ENCODE data around the gene LZTFL1. TPM values are rescaled to one million over a fixed set of nuclear protein-coding genes. Genes with fewer than 3 reads are reported as not detected.

LZTFL1 gene
- total RNA-seq, 1 donor: 8.5 TPM

GRCh38 chr3:45776301-45776595, 65.7 kb downstream of the LZTFL1 start:
- Histone ChIP-seq H3K4me3 (ENCODE audit: low read length) (no peak overlapping the region), H3K9me3 (ENCODE audit: low read depth, low read length) (no peaks in the 10 kb centered on the region), H3K4me1 (ENCODE audit: insufficient read depth, low read length) (no peaks in the 10 kb centered on the region), H3K27me3 (ENCODE audit: insufficient read depth, low read length) (no peaks in the 10 kb centered on the region)

DNA sequence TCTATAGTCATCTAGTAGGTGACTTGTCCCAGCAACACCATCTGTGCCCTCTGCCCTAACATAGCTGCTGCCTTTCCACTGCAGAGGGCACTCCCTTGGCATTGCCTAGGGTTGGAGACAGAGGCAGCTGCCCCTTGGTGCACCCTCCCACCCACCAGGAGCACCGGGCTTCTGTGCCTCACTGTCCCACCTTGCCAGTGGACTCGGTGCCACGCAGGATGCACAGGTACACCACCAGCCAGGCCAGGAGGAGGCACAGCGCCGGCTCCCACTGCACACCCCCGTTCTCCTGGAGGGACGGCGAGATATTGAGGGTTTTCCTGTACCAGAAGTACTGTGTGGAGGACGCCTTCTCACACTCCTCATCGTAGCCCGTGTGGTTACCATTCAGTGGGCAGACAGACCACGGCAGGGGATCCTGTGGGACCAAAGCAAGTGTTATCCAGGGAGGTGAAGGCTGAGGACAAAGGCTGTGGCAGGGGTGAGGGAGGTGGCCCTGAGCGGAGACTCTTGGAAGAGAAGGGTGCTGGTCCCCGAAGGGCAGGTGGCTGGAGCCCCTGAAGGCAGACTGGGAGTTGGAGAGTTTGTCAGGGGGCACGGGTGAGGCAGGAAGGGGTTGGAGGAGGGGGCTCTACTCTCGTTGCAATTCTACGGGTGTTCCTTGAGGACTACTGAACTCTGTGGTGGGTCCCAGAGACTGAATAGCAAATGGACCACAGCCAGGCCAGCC, 66.2 kb downstream of the LZTFL1 start:
- no peak overlapping the region for H3K4me3 ChIP-seq (ENCODE audit: low read length)
- no peaks in the 10 kb centered on the region for H3K9me3 ChIP-seq (ENCODE audit: low read depth, low read length)
- H3K4me1 ChIP-seq (ENCODE audit: insufficient read depth, low read length): no peaks in the 10 kb centered on the region

DNA sequence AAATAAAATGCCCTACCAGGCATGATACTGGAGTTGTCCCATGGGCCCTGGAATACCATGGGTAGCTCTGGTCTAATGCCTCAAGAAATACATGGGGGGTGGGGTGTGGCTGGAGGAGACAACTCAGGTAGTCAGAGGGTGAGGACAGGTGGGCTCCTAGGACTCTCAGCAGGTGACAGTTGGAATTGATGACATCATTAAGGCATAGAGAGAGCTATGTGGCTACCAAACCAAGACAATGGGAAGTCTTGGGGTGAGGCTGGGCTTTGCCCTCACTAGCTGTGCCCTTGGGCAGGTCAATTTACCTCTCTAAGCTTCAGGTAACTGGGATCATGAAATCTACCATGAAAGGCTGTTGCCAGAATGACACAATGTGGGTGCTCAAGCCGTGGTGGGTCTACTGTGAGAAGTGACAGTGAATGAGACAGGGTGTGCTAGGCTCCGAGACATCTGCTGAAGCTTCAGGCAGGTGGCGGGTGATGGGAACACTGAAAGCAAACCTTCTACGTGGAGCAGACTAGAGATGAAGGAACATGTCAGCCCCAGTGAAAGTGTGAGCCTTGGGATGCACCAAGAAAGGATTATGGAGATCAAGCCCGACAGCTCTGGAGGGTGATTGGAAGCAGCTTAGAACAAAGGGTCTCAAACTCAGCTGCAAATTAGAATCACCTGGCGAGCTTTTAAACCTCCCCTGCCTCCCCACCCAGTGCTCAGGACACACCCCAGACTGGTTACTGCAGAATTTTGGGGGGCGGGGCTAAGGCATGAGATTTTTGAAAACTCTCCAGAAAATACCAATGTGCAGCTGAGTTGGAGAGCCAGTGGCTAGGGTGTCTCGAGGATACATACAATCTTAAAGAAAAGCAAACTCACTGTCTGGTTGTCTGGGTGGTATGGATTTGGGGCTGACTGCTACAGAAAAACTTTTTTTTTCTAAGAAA, 67.1 kb downstream of the LZTFL1 start:
- H3K4me1 ChIP-seq (ENCODE audit: insufficient read depth, low read length): no peaks in the 10 kb centered on the region
- H3K9me3 ChIP-seq (ENCODE audit: low read depth, low read length): no peaks in the 10 kb centered on the region
- H3K27me3 ChIP-seq (ENCODE audit: insufficient read depth, low read length): no peaks in the 10 kb centered on the region
- no peak overlapping the region for H3K4me3 ChIP-seq (ENCODE audit: low read length)

More for the DNA sequence above, 66.2 kb downstream of the LZTFL1 start:
- H3K27me3 ChIP-seq (ENCODE audit: insufficient read depth, low read length): no peaks in the 10 kb centered on the region

DNA sequence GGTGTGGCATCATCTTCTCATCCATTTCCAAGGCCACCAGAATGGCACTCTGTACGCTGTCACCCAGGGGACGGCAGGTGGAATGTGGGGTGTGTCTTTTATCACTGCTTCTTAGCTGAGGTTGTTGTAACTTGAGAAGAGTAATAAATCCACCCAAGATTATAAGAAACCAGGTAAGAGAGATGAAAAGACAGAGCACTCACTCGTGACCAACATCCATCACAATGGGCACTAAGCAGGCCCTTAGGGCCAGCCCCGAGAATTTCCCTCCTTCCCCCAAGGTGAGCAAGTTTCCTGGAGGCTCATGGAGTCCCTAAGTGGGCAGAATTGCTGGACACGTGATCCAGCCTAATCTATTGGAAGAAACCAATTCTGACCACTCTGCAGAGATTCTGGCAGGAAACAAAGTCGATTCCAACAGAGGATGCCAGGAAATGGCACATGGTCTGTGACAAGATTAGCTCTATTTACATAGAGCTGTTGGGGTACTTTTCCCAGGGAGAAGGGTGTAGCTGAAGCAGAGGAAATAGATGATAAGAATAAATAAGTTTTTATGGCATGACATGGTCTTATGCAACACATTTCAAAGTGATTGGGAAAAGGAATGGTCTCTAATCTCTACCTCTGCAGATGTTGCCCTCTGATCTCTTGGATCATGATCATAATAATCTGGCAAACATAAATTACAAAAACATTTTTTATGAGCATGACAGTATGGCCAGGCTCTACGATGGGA, 68.0 kb downstream of the LZTFL1 start:
- no peaks in the 10 kb centered on the region for H3K27me3 ChIP-seq (ENCODE audit: insufficient read depth, low read length)
- no peak overlapping the region for H3K4me3 ChIP-seq (ENCODE audit: low read length)
- no peaks in the 10 kb centered on the region for H3K4me1 ChIP-seq (ENCODE audit: insufficient read depth, low read length)
- H3K9me3 ChIP-seq (ENCODE audit: low read depth, low read length): no peaks in the 10 kb centered on the region

Other genes starting within 250 kb of the LZTFL1 start
- 9.2 TPM for gene LIMD1, start 247.4 kb downstream of the LZTFL1 start, total RNA-seq
- gene SACM1L, start 152.7 kb downstream of the LZTFL1 start, total RNA-seq: 42.7 TPM
- gene SLC6A20, start 45.6 kb downstream of the LZTFL1 start, total RNA-seq: 0.10 TPM
- gene CCR9, start 44.4 kb upstream of the LZTFL1 start, total RNA-seq: 0.94 TPM
- 5.2 TPM for gene CXCR6, start 101.3 kb upstream of the LZTFL1 start, total RNA-seq
- gene FYCO1, start 153.7 kb upstream of the LZTFL1 start, total RNA-seq: 12.1 TPM
- gene XCR1, start 185.4 kb upstream of the LZTFL1 start, total RNA-seq: 1.0 TPM